Esophagus muscularis mucosa (tissue), 4 donors: ENCODE data around the gene VPS26C. TPM values are rescaled to one million over a fixed set of nuclear protein-coding genes. Genes with fewer than 3 reads are reported as not detected.
A peak's percentile ranks its signal among the peaks of the same experiment; 100 is the strongest.

ENCODE experiments used
- DNase-seq: peaks from one replicate; pipeline ENCODE4 v3.0.0-alpha.2; 2017; ENCODE audit errors: extremely low spot score
- H3K27ac ChIP-seq, 4 donors: fragments of 200-600 bp; sonication (generic); replicated peaks in 1 of 4; 1 replicate in 3 of 4; 2 replicates in 1 of 4; pipeline ENCODE4 v1.5.1; 2016 to 2019; ENCODE audit warnings: mild to moderate bottlenecking in 1 of 4
- H3K27me3 ChIP-seq, 4 donors: fragments of 200-600 bp; sonication (generic); one replicate each; pipeline versions ENCODE4 v1.5.1 to v1.6.0; 2016 to 2019
- H3K36me3 ChIP-seq, 4 donors: fragments of 200-600 bp; sonication (generic); one replicate each; pipeline ENCODE4 v1.5.1; 2016 to 2019
- H3K4me1 ChIP-seq, 4 donors: fragments of 200-600 bp; sonication (generic); one replicate each; pipeline ENCODE4 v1.5.1; 2016 to 2019
- H3K4me3 ChIP-seq, 4 donors: fragments of 200-600 bp; sonication (generic); 1 replicate in 2 of 4; 2 replicates in 2 of 4; pipeline ENCODE4 v1.5.1; 2016 to 2019; ENCODE audit warnings: mild to moderate bottlenecking in 4 of 4, moderate library complexity in 1 of 4
- H3K9me3 ChIP-seq, 4 donors: fragments of 200-600 bp; sonication (generic); 1 replicate in 3 of 4; 2 replicates in 1 of 4; pipeline ENCODE4 v1.5.1; 2016 to 2019
- CTCF ChIP-seq, 3 experiments: fragments of 200-600 bp in 2 of 3; fragments of 450-650 bp in 1 of 3; sonication (generic) in 2 of 3; IDR thresholded peaks; one replicate each; pipeline ENCODE4 v1.5.1; 2017 to 2019; ENCODE audit warnings: antibody characterized with exemption in 3 of 3, mild to moderate bottlenecking in 2 of 3, moderate library complexity in 1 of 3
- EP300 ChIP-seq: sonication (generic); formaldehyde crosslinking; IDR thresholded peaks from one replicate; pipeline ENCODE4 v1.6.1; 2017; ENCODE audit warnings: antibody characterized with exemption
- POLR2A ChIP-seq: fragments of 450-650 bp; IDR thresholded peaks from one replicate; pipeline ENCODE4 v1.6.1; 2017; ENCODE audit warnings: antibody characterized with exemption, moderate library complexity, mild to moderate bottlenecking, low read depth
- POLR2AphosphoS5 ChIP-seq, 2 donors: sonication (generic); formaldehyde crosslinking; IDR thresholded peaks; one replicate each; pipeline ENCODE4 v1.6.1; 2017; ENCODE audit warnings: antibody characterized with exemption in 2 of 2
- WGBS: methylation state at CpG from one replicate; pipeline ENCODE4 v1.1.5; 2018; 5-methylcytosine and 5-hydroxymethylcytosine counted together
- intact Hi-C: fragments of 100-400 bp; cut with DNase I; formaldehyde crosslinking; loops from one replicate; pipeline ENCODE4 v1.15.1; 2023
- total RNA-seq, 4 donors: library from RNA; depleted of rRNA; stranded (reverse); fragments of >200 nt; gene quantifications; one replicate each; pipeline versions ENCODE4 v1.1.0 to v1.2.1, GENCODE V29; 2016

The VPS26C gene
- total RNA-seq, 4 donors from 2014 or later, result 56.5 to 71.3 (median 59.7) TPM

GRCh38 chr21:37232274-37233018, 34.7 kb downstream of the VPS26C start:
- Histone ChIP-seq H3K36me3 (peaks cover 44 to 96% (median 79%) of the 10 kb centered on the region in 4 donors), H3K27ac (no peak overlapping the region), H3K4me3 (no peak overlapping the region), H3K27me3 (no peaks in the 10 kb centered on the region), H3K4me1 (no peaks in the 10 kb centered on the region), H3K9me3 (no peaks in the 10 kb centered on the region)
- peak; percentile 64 for DNase-seq
- WGBS, result 89% methylated on average over 19 of the region's 19 CpGs
- TF ChIP-seq POLR2A (no peak), EP300 (no peak), POLR2AphosphoS5 (IDR thresholded peaks at IDR 0.05) (no peak), CTCF (IDR thresholded peaks at IDR 0.05) (no peak)
- intact Hi-C loops, result no loop called here

- Histone ChIP-seq H3K4me3 (no peak overlapping the region), H3K9me3 (no peaks in the 10 kb centered on the region), H3K4me1 (no peaks in the 10 kb centered on the region), H3K36me3 (peaks cover 49 to 97% (median 81%) of the 10 kb centered on the region in 4 donors), H3K27ac (no peak overlapping the region), H3K27me3 (no peaks in the 10 kb centered on the region)
- TF ChIP-seq POLR2A (no peak), CTCF (IDR thresholded peaks at IDR 0.05) (no peak), EP300 (no peak), POLR2AphosphoS5 (IDR thresholded peaks at IDR 0.05) (no peak)
- intact Hi-C loops, result no loop called here
- no peak for DNase-seq
- WGBS, result over 99% methylated on average over 13 of the region's 16 CpGs
These were observed 35.5 kb downstream of the VPS26C start for GRCh38 chr21:37231671-37232070.

- Histone ChIP-seq H3K9me3 (no peaks in the 10 kb centered on the region), H3K27me3 (no peaks in the 10 kb centered on the region), H3K4me1 (no peaks in the 10 kb centered on the region), H3K27ac (no peak overlapping the region), H3K36me3 (peaks cover 53 to 99% (median 84%) of the 10 kb centered on the region in 4 donors), H3K4me3 (no peak overlapping the region)
- DNase-seq, result peak; percentile 89
- TF ChIP-seq POLR2A (no peak), POLR2AphosphoS5 (IDR thresholded peaks at IDR 0.05) (no peak)
- intact Hi-C loops, result no loop called here
- WGBS, result 84% methylated on average over 12 of the region's 12 CpGs
These were observed 35.9 kb downstream of the VPS26C start for GRCh38 chr21:37231249-37231645.

GRCh38 chr21:37230632-37231248, 36.4 kb downstream of the VPS26C start:
- Histone ChIP-seq H3K4me1 (no peaks in the 10 kb centered on the region), H3K27me3 (no peaks in the 10 kb centered on the region), H3K27ac (no peak overlapping the region), H3K9me3 (no peaks in the 10 kb centered on the region), H3K36me3 (peaks cover 57 to 99% (median 89%) of the 10 kb centered on the region in 4 donors), H3K4me3 (no peak overlapping the region)
- WGBS, result 88% methylated on average over 23 of the region's 23 CpGs
- TF ChIP-seq EP300 (no peak), POLR2AphosphoS5 (IDR thresholded peaks at IDR 0.05) (no peak), CTCF (IDR thresholded peaks at IDR 0.05) (no peak)
- intact Hi-C loops, result no loop called here
- DNase-seq, result peak; percentile 70

GRCh38 chr21:37228003-37228400, 39.1 kb downstream of the VPS26C start:
- no peak overlapping the region for H3K4me3 ChIP-seq
- no peaks in the 10 kb centered on the region for H3K27me3 ChIP-seq
- WGBS, result 98% methylated on average over 14 of the region's 16 CpGs
- peaks cover 69 to 99% (median 96%) of the 10 kb centered on the region in 4 donors for H3K36me3 ChIP-seq
- DNase-seq, result peak; percentile 29
- intact Hi-C loops, result no loop called here
- no peak overlapping the region for H3K27ac ChIP-seq
- TF ChIP-seq EP300, result no peak
- TF ChIP-seq POLR2A, result no peak
- TF ChIP-seq CTCF (IDR thresholded peaks at IDR 0.05), result no peak
- no peak for TF ChIP-seq POLR2AphosphoS5 (IDR thresholded peaks at IDR 0.05)
- no peaks in the 10 kb centered on the region for H3K4me1 ChIP-seq
- no peaks in the 10 kb centered on the region for H3K9me3 ChIP-seq
